ENCODE results near the gene ACSL6. TPM values are rescaled to one million over a fixed set of nuclear protein-coding genes. Genes with fewer than 3 reads are reported as not detected.

Gene ACSL6
- total and polyA plus RNA-seq, 10 of the 15 experiments (the other 5 are each of a cell fraction or from before 2014, with no cell fraction given), result 0.06 to 0.53 TPM; not detected in 8

GRCh38 chr5:131997727-131998117, 13.7 kb downstream of the ACSL6 start:
- no peak overlapping the region for H2AFZ ChIP-seq (ENCODE audit: control insufficient read depth, low read depth, low read length)
- no peak overlapping the region for H3K9ac ChIP-seq (ENCODE audit: control insufficient read depth, insufficient read depth, low read length)
- H3K4me1 ChIP-seq (ENCODE audit: control insufficient read depth, insufficient read depth, low read length), result no peaks in the 10 kb centered on the region; the same call in 1 of the 2 replicates
- ChIA-PET SMC1A (ENCODE audit: uncharacterized antibody, unreplicated experiment) (interaction anchor here (2.4 kb wide), 1 partner anchor 10 kb away, joined by 8 read pairs; no protein-coding TSS in a partner anchor), POLR2A (no interaction called here), CTCF (interaction anchor here (4.3 kb wide), 1 partner anchor 10 kb away, joined by 31 read pairs; no protein-coding TSS in a partner anchor), RAD21 (ENCODE audit: unreplicated experiment) (no interaction called here)
- no peak overlapping the region for H3K4me3 ChIP-seq
- no peaks in the 10 kb centered on the region for H3K79me2 ChIP-seq (ENCODE audit: control insufficient read depth, insufficient read depth, low read length)
- WGBS (ENCODE audit: insufficient coverage, insufficient replicate concordance, low lambda C conversion rate, missing lambda C conversion rate), result 64% methylated on average over 3 of the region's 3 CpGs
- no peak for DNase-seq (ENCODE audit: low read depth, low spot score)
- no peaks in the 10 kb centered on the region for H3K9me3 ChIP-seq (replicated peaks; ENCODE audit: control insufficient read depth, insufficient read depth, low read length)
- no peaks in the 10 kb centered on the region for H4K20me1 ChIP-seq (ENCODE audit: control insufficient read depth, insufficient read depth)
- H3K27me3 ChIP-seq (replicated peaks in 1 of 2; ENCODE audit: control insufficient read depth in 2 of 2, insufficient read depth in 2 of 2, low read length in 1 of 2), result peaks cover 0 to 2% of the 10 kb centered on the region in 2 experiments; a peak in 1 of 4 replicates
- no peak for FAIRE-seq
- no peak overlapping the region for H3K27ac ChIP-seq (ENCODE audit: control insufficient read depth, insufficient read depth)
- no TSS peak for BruUV-seq (replicated peaks)
- in situ Hi-C loops (cut with MboI) (no loop called here), intact Hi-C loops (cut with micrococcal nuclease; ENCODE audit: unreplicated experiment) (no loop called here)
- no peaks in the 10 kb centered on the region for H3K36me3 ChIP-seq (ENCODE audit: control insufficient read depth in 2 of 2, insufficient read depth in 2 of 2, low read length in 1 of 2)
- H3K4me2 ChIP-seq (ENCODE audit: control insufficient read depth, insufficient read depth), result no peak overlapping the region
- ATAC-seq, result no peak
- TF ChIP-seq RCOR1 (conservative IDR thresholded peaks at IDR 0.05; ENCODE audit: low read depth, low read length), result no peak
- TF ChIP-seq HDAC6 (IDR thresholded peaks at IDR 0.05; ENCODE audit: unreplicated experiment), result no peak
- no peak for TF ChIP-seq ATF3 (IDR thresholded peaks at IDR 0.05; ENCODE audit: borderline replicate concordance, extremely low read depth, low read depth, low read length)
- no peak for TF ChIP-seq ZNF217 (IDR thresholded peaks at IDR 0.05)
- no peak for TF ChIP-seq MYB (IDR thresholded peaks at IDR 0.05; ENCODE audit: borderline replicate concordance, low read depth, low read length)
- TF ChIP-seq HDGF (IDR thresholded peaks at IDR 0.05), result no peak
- TF ChIP-seq USF2 (IDR thresholded peaks at IDR 0.05; ENCODE audit: borderline replicate concordance, low read depth, low read length), result no peak
- no peak for TF ChIP-seq POLR2AphosphoS5 (IDR thresholded peaks at IDR 0.05; ENCODE audit: low read length)
- no peak for TF ChIP-seq IRF4 (IDR thresholded peaks at IDR 0.05; ENCODE audit: low read depth, low read length)
- TF ChIP-seq SREBF2 (IDR thresholded peaks at IDR 0.05; ENCODE audit: low read length), result no peak
- TF ChIP-seq GABPA (IDR thresholded peaks at IDR 0.05; ENCODE audit: low read depth), result no peak
- TF ChIP-seq ZNF384 (IDR thresholded peaks at IDR 0.05; ENCODE audit: borderline replicate concordance, low read depth, low read length), result no peak
- TF ChIP-seq ATF2 (IDR thresholded peaks at IDR 0.05; ENCODE audit: low read length), result no peak
- TF ChIP-seq EZH2 (IDR thresholded peaks at IDR 0.05; ENCODE audit: borderline replicate concordance, control insufficient read depth, low read depth, low read length), result no peak
- no peak for TF ChIP-seq BCLAF1 (IDR thresholded peaks at IDR 0.05)
- TF ChIP-seq PRDM15 (CRISPR knock-in tag; IDR thresholded peaks at IDR 0.05), result no peak
